BJ (cell line): ENCODE results near the gene SENP5. TPM values are rescaled to one million over a fixed set of nuclear protein-coding genes. Genes with fewer than 3 reads are reported as not detected.

Source experiments
- CTCF ChIA-PET: fragments of 350-600 bp; formaldehyde crosslinking; extraction: SDS; loops from one replicate; lab custom pipeline; 2021; ENCODE audit warnings: antibody characterized with exemption, inconsistent platforms; lab: Yijun Ruan, JAX
- POLR2A ChIA-PET: fragments of 300-600 bp; sonication (Branson Sonifier 250); formaldehyde crosslinking; extraction: SDS; loops from one replicate; lab custom pipeline; 2021; ENCODE audit warnings: antibody characterized with exemption; lab: Charles Lee
- DNase-seq: peaks from one replicate; pipeline ENCODE4 v3.0.0-alpha.2; 2011; ENCODE audit warnings: low read depth
- H3K27me3 ChIP-seq: 2 replicates; pipeline ENCODE4 v1.6.0; 2011; ENCODE audit warnings: low read length; ENCODE audit not compliant: control insufficient read depth, insufficient read depth
- H3K36me3 ChIP-seq: 2 replicates; pipeline ENCODE4 v1.5.1; 2011; ENCODE audit warnings: low read length; ENCODE audit not compliant: control insufficient read depth, insufficient read depth
- H3K4me3 ChIP-seq: 2 replicates; pipeline ENCODE4 v1.5.1; 2011; ENCODE audit warnings: low read depth, mild to moderate bottlenecking, control low read depth, low read length
- CTCF ChIP-seq: IDR thresholded peaks from 2 replicates; pipeline ENCODE4 v1.5.1; 2011; ENCODE audit warnings: low read depth, mild to moderate bottlenecking, control low read depth, inconsistent platforms, low read length, moderate library complexity; ENCODE audit not compliant: insufficient read depth
- polyA plus RNA-seq: library from polyadenylated mRNA; depleted of rRNA; stranded (reverse); fragments of >200 nt; gene quantifications from 2 replicates; pipeline ENCODE4 v1.2.3, GENCODE V29; 2011

Gene SENP5
- polyA plus RNA-seq, 1 experiment = 12.0 TPM

GRCh38 chr3:196965112-196965803, 97.5 kb downstream of the SENP5 start:
- DNase-seq = no peak
- CTCF ChIA-PET = no interaction called here
- POLR2A ChIA-PET = no interaction called here
- Histone ChIP-seq H3K4me3 (no peak overlapping the region), H3K27me3 (no peaks in the 10 kb centered on the region), H3K36me3 (no peaks in the 10 kb centered on the region)
- TF ChIP-seq CTCF = no peak

- POLR2A ChIA-PET = no interaction called here
- no peak for TF ChIP-seq CTCF
- Histone ChIP-seq H3K36me3 (no peaks in the 10 kb centered on the region), H3K27me3 (no peaks in the 10 kb centered on the region; the same call in 1 of the 2 replicates), H3K4me3 (no peak overlapping the region)
- no peak for DNase-seq
- CTCF ChIA-PET = interaction anchor here (0.6 kb wide), 1 partner anchor 14 kb away, joined by 3 read pairs; no protein-coding TSS in a partner anchor
Observed at GRCh38 chr3:196965804-196966173, 98.1 kb downstream of the SENP5 start.

- ChIA-PET CTCF (interaction anchor here (0.6 to 1.3 kb wide), 2 partner anchors 8 to 15 kb away, joined by 3 to 4 read pairs; no protein-coding TSS in a partner anchor), POLR2A (no interaction called here)
- DNase-seq = no peak
- TF ChIP-seq CTCF = no peak
- Histone ChIP-seq H3K4me3 (no peak overlapping the region), H3K36me3 (no peaks in the 10 kb centered on the region), H3K27me3 (no peaks in the 10 kb centered on the region; the same call in 1 of the 2 replicates)
Observed at GRCh38 chr3:196966526-196967401, 99.0 kb downstream of the SENP5 start.

GRCh38 chr3:196967412-196968232, 99.9 kb downstream of the SENP5 start:
- H3K36me3 ChIP-seq = no peaks in the 10 kb centered on the region
- no peaks in the 10 kb centered on the region; the same call in 1 of the 2 replicates for H3K27me3 ChIP-seq
- TF ChIP-seq CTCF = no peak
- POLR2A ChIA-PET = interaction anchor here (0.6 kb wide), 1 partner anchor 40 kb away, joined by 14 read pairs; no protein-coding TSS in a partner anchor
- CTCF ChIA-PET = interaction anchor here (0.5 to 1.3 kb wide), 3 partner anchors 9 to 503 kb away, joined by 3 to 4 read pairs (median 4); no protein-coding TSS in a partner anchor
- DNase-seq = no peak
- H3K4me3 ChIP-seq = peak overlapping the region; percentile 68
